Measurements from ENCODE around the gene SLC25A15.
"Not testable (repeated sequence)": the region's sequence is repeated elsewhere in the genome, so short reads cannot be mapped to it uniquely, and the experiment has no call there.

The SLC25A15 gene

GRCh38 chr13:40818926-40819325 lies 29.5 kb downstream of the SLC25A15 start:
- no peak for DNase-seq

GRCh38 chr13:40819797-40820315 lies 30.4 kb downstream of the SLC25A15 start:
- DNase-seq = no peak

DNA sequence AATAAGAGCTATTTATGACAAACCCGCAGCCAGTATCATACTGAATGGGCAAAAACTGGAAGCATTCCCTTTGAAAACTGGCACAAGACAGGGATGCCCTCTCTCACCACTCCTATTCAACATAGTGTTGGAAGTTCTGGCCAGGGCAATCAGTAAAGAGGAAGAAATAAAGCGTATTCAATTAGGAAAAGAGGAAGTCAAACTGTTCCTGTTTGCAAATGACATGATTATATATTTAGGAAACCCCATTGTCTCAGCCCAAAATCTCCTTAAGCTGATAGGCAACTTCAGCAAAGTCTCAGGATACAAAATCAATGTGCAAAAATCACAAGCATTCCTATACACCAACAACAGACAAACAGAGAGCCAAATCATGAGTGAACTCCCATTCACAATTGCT lies 50.3 kb downstream of the SLC25A15 start:
- not testable (repeated sequence) for DNase-seq

DNA sequence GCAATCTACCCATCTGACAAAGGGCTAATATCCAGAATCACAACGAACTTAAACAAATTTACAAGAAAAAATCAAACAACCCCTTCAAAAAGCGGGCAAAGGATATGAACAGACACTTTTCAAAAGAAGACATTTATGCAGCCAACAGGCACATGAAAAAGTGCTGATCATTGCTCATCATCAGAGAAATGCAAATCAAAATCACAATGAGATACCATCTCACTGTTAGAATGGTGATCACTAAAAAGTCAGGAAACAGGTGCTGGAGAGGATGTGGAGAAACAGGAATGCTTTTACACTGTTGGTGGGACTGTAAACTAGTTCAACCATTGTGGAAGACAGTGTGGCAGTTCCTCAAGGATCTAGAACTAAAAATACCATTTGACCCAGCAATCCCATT lies 51.5 kb downstream of the SLC25A15 start:
- DNase-seq = not testable (repeated sequence)
